ENCODE data around the gene MPP7.

MPP7 gene

DNA sequence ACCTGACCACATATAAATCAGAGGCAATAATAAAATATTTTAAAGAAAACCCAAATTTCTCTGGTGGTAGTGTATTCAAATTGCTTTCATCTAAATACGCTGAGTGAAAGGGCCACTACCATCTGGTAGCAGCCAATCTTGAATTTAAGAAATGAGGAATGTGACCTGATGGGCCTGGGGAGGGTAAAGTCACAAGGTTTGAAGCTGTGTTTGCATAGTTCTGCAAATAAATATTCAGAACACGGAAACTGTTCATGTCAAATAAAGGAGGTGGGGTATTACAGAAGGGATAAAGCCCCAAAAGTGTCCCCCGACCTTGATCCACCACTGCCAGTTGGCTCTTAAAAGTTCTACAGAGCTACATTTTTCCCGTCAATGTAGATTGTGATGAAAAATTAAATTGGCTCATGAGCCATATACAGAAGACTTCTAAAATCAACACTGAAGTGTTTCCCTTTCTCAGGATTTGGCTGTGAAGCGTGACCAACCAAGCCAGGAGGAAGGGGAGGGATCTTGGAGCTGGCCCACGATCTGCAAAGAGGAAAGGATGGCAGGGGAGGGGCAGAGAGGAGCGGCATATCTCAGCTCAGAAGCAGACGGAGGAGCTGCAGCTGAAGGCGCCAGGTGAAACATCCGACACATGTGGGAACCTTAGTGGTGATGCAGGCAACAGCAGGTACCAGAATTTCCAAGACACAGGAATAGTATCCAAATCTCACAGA is 39.6 kb downstream of the MPP7 start:
- DNase-seq = peak; percentile 66

- no peak for DNase-seq
Measured at GRCh38 chr10:28256776-28257175, 46.1 kb downstream of the MPP7 start.

- DNase-seq = peak; percentile 17
Measured at GRCh38 chr10:28254290-28254985, 48.4 kb downstream of the MPP7 start.

- DNase-seq = no peak
Measured at GRCh38 chr10:28253169-28253785, 49.6 kb downstream of the MPP7 start.
